T1000 (cell line): ENCODE data around the gene KLHL41.
A peak's percentile ranks its signal among the peaks of the same experiment; 100 is the strongest.
"Not testable (repeated sequence)": the region's sequence is repeated elsewhere in the genome, so short reads cannot be mapped to it uniquely, and the experiment has no call there.

Experiments used
- DNase-seq: peaks from one replicate; lab custom pipeline; 2025; ENCODE audit warnings: mixed read lengths; lab: John Stamatoyannopoulos, UW

The KLHL41 gene

DNA sequence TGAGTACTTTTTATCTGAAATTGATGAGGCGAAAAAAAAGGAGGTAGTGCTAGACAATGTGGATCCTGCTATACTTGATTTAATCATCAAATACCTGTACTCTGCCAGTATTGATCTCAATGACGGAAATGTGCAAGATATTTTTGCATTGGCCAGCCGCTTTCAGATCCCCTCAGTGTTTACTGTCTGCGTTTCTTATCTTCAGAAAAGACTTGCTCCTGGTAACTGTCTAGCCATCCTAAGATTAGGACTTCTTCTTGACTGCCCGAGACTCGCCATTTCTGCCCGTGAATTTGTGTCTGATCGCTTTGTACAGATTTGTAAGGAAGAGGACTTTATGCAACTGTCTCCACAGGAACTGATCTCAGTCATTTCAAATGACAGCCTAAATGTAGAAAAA is 453 bp downstream of the KLHL41 start:
- DNase-seq: no peak

DNA sequence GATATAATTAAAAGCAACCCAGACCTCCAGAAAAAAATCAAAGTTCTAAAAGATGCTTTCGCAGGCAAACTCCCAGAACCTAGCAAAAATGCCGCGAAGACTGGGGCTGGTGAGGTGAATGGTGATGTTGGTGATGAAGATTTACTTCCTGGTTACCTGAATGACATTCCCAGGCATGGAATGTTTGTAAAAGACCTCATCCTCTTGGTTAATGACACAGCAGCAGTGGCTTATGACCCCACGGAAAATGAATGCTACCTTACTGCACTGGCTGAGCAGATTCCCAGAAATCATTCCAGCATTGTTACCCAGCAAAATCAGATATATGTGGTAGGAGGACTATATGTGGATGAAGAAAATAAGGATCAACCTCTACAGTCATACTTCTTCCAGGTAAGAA is 994 bp downstream of the KLHL41 start:
- no peak for DNase-seq

DNA sequence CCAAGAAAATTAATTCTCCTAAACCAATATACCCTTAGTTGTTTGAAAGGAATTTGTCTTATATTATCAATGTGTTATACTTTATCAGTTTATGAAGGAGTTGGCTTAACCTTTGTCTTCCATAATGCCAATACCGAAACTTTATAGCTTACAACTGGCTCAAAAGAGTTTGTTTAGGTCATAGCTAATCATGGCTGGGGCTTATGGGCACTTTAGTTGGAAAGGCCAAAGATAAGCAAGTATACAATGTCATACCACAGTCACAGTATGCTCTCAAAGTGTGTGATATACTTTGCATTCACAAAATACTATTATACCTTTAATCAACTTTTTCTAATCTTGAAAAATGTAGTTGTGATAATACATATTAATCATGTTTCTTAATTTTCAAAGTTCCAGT is 2.3 kb downstream of the KLHL41 start:
- DNase-seq: no peak

DNA sequence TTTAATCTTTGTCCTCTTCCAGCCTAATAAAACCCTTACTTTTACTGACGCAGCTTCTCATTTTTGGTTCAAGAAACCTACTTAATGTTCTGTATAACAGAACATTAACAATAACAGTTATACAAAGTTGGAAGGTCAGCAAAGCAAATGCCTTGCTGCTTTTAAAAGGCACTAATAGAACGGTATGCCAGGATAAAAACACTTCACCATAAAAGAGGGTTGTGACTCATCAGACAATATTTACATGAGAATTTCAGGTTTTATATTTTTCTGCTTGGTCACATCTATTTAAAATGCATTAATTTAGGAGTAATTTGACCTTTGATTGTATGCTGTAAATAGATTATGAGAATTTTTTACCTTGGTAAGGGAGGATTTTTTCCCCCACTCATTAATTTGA is 3.0 kb downstream of the KLHL41 start:
- no peak for DNase-seq

DNA sequence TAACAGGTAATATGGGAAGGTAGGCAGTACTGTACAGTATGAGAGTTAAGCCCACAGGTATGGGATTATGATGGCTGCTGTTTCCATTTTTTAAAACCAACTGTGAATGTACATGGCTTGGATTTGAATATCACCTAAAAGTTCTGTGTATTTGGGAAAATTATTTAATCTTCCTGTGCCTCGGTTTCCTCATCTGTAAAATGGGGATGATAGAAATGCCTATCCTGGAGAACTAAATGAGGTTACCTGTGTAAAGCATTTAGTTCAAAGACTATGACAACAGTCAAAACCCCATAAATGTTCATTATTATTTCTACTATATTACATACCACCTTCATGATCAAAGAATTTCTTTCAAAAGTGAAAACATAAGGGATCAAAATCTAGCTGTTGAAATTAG is 3.6 kb downstream of the KLHL41 start:
- no peak for DNase-seq

DNA sequence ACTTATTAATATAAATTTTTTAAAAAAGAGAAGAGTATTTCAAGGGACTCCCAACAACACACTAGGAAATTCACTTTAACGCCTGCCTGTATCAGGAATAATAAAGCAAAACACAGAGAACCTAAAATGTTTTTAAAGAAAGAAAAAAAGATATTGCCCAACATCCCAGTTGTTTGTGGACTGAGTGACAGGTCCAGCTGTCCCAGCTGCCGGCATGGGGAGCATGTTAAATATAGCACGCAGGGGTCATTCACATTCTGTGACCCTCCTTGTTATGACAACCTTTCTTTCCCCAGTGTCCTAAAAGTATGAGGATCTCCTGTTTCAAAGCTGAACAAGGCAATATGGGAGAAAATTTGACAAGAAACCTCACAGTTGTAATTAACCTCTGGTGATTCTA is 4.4 kb downstream of the KLHL41 start:
- no peak for DNase-seq

DNA sequence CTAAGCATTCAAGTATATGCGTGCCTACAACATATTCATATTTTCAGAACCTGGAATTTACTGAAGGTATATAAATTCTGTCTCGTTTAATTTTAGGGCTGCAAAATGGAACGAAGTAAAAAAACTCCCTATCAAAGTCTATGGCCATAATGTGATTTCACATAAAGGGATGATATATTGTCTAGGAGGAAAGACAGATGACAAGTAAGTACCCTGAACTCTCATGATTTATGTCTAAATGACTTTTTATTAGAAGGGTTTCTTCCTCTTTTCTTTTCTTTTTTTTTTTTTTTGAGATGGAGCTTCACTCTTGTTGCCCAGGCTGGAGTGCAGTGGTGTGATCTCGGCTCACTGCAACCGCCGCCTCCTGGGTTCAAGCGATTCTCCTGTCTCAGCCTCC is 5.3 kb downstream of the KLHL41 start:
- not testable (repeated sequence) for DNase-seq

DNA sequence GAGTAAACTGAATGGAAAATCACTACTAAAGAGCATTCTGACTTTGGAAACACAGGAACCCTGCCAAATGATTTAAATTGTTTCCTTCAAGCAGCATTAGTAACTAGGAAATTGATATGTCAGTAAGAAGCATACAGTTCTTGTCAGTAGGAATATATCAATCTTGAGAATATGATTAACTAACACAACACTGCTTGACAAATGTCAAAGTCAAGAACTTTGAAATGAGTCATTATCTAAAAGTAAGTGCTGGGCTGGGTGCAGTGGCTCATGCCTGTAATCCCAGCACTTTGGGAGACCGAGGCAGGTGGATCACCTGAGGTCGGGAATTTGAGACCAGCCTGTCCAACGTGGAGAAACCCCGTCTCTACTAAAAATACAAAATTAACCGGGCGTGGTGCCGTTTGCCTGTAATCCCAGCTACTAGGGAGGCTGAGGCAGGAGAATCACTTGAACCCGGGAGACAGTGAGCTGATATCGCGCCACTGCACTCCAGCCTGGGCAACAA is 7.0 kb downstream of the KLHL41 start:
- DNase-seq: not testable (repeated sequence)

DNA sequence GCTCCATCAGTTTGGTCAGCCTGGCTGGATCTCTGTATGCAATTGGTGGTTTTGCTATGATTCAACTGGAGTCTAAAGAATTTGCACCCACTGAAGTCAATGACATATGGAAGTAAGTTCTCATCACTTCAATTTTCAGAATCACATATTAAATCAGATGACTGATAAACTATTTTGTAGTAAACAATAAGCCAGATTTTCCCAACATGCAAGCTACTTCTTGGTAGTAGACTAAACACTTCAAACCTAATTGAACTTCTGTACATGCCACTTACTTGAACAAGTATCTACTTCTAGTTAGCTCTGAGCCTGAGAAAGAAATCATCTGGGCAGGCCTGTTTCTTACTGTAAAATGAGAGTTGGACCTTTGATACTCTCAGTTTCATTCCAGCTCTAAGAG is 11.4 kb downstream of the KLHL41 start:
- no peak for DNase-seq

DNA sequence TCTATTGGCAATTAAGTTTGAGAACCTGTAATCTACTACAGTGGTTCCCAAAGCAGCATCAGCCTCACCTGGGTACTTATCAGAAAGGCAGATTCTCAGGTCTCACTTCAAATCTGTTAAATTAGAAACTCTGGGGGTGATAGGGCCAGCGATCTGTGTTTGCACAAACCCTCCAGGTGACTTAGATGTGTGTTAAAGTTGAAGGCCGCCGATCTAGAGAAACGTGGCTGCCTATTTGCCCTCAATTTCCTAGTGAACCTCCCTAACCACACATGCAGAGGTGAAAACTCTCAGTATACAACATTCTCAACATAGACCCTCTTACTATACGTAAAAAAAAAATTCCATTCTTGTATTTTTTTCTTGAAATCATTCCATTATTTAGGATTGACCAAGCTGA is 14.2 kb downstream of the KLHL41 start:
- DNase-seq: no peak

DNA sequence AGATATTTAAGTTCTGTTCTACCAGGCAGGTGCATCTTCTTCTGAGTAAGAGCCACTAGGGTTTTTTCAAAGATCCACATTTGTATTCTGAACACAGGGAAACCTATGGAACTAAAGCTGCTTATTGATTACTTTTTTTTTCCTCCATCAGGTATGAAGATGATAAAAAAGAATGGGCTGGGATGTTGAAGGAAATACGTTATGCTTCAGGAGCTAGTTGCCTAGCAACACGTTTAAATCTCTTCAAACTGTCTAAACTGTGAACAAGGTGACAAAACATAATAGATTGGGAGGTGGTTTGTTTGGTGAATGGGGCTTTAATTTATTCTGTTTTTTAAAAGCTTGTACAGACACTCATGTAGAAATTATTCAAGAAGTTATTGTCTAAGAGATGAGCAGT is 15.9 kb downstream of the KLHL41 start:
- DNase-seq: no peak

DNA sequence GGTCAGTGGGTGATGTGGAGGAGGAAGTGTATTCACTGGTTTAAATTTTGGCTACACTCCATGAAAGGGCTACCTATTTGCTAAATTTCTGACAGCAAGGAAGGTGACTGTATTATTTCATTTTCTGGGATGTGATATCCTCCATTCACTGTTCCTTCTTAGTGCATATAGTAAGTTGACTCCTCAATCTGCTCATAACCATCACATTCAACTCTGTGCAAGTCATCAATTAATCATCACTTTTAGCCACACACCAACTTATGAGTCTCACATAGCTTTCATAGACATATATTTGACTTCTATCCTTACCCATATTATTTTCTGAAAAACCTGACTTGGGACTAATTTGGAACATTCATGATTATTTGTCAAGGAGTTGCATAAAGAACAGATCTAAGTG is 16.9 kb downstream of the KLHL41 start:
- no peak for DNase-seq

DNA sequence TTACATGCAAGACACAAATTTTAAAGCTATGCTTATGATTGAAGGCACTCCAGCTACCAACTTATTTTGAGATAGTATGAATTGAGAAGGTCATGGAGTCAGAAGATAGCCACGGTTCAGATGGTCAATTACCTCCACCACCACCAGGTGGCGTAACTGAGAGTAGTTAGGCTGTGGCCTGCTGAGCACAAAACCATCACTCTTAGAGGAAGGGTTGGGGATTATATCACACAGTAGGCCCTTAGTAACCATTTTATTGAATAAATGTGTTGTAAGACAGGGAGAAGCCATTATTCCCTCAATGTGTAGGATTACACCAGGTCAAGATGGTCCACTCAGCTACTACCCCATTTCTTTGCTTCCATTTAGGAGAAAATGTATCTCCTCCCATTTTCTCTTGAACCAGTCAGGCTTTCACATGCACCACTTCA is 18.8 kb downstream of the KLHL41 start:
- DNase-seq: peak; percentile 24

DNA sequence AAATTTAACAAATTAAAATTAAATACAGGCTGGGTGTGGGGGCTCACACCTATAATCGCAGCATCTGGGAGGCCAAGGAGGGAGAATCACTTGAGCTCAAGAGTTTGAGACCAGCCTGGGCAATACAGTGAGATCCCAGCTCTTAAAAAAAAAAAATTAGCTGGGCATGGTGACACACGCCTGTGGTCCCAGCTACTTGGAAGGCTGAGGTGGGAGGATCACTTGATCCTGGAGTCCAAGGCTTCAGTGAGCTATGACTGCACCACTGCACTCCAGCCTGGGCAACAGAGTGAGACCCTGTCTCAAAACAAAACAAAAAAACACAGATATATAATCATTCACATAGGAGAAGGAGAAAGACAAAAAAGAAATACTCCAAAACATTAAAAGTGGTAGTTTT is 30.0 kb downstream of the KLHL41 start:
- not testable (repeated sequence) for DNase-seq

DNA sequence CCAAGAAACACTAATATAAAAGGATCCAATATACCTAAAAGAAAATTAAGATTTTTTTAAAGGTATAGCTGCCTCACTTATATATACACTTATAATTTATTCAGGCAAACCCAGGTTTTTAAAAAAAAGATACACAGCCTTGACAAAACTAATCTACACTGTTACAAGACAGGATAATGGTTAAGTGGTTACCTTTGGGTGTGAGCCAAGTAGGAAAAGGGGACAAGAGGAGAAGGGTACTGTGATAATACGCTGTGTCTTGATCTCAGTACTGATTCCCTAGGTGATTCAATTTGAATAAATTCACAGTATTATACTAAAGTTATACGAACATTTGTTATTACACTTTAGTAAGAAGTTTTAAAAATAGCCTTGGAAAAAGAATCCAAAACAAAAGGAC is 30.6 kb downstream of the KLHL41 start:
- no peak for DNase-seq

DNA sequence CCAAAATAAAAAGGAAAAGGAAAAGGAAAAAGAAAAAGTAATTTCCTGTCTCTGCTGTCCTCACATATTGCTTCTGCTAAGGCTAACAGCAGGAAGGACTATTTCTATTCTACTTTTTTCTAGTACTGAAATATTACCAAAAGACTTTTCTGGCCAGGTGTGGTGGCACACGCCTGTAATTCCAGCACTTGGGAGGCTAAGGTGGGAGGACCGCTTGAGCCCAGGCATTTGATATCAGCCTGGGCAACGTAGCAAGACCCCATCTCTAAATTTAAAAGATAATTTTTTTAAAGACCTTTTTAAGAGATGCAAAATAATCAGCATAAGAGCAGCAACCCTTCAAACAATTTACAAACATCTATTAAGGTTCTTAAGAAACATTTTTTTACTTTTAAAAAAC is 32.9 kb downstream of the KLHL41 start:
- no peak for DNase-seq

DNA sequence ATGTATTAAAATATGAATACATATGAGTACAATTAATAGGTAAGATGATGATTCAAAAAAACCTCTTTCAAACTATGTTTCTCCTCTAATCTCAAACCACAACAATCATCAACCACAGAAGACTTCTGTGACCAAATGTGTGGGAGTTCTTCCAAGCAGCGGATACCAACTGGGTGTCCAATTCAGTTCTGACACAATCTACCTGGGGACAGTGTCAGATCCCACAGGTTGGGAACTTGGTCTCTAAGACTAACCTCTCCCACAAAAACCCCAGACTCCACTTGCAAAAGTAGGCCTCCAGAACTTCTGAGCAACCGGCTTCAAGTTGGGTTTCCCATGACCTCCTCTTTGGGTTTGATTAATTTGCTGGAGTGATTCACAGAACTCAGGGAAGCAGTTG is 37.3 kb downstream of the KLHL41 start:
- DNase-seq: no peak

DNA sequence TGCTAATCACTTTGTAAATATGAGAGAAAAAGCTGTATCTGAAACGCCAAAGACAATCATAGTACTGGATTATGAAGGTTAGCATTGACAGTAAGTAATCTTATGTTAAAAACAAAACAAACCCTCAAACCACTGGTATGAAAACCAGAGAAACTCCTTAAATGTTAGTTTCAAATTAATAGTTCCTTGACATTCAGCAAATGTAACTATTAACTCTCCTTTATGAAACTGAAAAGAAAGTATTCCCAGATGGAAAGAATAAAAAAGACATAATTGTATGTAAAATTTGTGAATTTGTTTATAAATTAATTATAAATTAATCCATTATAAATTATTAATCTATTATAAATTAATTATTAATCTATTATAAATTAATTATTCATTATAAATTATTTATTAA is 51.9 kb downstream of the KLHL41 start:
- DNase-seq: no peak

DNA sequence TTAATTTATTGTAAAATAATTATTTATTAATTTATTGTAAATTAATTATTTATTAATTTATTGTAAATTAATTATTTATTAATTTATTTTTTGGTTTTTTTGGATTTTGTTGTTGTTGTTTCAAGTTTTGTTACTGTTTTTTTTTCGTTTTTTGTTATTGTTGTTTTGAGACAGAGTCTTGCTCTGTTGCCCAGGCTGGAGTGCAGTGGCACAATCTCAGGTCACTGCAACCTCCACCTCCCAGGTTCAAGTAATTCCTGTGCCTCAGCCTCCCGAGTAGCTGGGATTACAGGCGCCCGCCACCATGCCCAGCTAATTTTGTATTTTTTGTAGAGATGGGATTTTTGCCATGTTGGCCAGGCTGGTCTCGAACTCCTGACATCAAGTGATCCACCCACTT is 52.6 kb downstream of the KLHL41 start:
- not testable (repeated sequence) for DNase-seq

DNA sequence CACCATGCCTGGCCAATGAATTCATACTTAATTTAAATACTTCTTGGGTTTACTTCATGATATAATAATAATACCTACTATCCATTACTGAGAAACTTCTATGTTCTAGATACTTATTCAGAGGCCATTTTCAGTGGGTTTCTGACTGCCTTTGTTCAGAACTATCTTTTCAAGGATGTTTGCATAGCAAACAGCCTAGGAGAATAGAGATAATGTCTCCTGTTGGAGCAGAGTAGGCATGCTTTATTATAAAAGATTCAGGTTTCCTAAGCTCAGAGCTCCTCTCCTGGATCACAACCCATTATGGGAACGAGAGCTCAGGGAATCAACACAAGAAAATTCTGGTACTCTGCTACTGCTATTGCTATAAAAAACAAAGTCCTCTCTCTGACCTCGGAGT is 53.0 kb downstream of the KLHL41 start:
- no peak for DNase-seq

DNA sequence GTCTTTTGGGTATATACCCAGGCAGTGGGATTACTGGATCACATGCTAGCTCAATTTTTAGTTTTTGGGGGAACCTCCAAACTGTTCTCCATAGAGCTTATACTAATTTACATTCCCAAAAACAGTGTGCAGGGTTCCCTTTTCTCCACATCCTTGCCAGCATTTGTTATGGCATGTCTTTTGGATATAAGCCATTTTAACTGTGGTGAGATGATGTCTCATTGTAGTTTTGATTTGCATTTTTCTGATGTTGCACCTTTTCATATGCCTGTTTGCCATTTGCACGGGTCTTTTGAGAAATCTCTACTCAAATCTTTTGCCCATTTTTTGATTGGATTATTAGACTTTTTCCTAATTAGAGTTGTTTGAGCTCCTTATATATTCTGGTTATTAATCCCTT is 56.2 kb downstream of the KLHL41 start:
- no peak for DNase-seq

DNA sequence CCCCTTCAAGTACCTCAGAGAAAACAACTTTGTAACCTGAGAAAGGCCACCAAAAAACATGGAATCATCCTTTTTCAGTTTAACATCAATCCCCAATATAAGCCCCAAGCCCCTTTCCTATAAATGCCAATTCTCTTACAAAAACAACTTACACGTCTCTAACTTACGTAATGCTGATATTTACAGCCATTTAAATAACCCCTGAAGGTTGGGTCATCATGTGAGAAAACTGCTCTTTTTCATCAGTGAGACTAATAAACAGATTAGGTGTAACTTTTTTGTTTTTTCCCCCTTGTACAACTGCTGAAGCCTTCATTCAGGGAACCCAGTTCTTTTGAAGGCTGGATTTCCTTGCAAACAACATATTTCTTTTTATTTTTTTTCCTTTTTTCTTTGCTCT is 60.4 kb downstream of the KLHL41 start:
- no peak for DNase-seq

DNA sequence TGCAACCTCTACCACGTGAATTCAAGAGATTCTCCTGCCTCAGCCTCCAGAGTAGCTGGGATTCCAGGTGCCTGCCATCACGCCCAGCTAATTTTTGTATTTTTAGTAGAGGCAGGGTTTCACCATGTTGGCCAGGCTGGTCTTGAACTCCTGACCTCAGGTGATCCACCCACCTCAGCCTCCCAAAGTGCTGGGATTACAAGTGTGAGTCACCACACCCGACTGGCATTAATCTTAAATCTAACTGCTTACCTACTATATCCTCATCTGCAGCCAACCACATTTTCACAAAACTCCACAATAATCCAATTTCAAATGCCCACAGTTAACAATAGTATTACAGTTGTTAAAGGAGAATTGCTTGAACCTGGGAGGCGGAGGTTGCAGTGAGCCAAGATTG is 61.2 kb downstream of the KLHL41 start:
- not testable (repeated sequence) for DNase-seq

DNA sequence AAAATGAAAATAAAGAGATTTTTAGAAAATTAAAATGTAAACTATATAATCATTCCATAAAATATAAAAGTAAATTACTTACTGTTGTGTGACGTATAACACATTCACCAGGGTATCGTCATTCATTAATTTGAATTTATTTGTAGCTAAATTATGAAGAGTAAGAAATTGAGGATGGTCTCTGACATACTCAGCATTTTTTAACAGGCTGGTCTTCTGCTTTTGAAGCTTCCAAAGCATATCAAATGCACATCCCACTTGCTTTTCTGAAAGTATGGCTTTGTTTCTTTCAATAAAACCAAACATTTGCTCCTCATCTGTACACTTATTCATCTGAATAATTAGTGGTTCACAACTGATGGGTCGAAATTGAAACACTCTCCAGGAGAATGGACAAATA is 62.1 kb downstream of the KLHL41 start:
- DNase-seq: no peak

DNA sequence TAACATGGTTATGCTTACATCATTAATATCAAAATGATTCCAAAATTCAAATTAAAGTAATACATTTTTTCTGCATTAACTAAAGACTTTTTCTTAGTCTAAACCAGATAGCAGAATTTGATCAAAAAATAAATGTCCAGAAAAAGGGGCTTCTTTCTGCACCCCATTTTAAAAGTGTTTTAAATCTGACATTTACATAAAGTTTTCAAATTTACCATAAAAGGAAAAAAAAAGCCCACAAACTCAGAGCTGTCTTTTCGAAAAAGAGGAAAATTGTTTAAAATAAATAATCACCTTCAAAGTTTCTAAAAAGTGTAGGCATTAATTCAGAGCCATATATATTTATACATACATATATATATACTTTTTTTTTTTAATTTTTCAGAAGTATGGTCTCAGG is 62.7 kb downstream of the KLHL41 start:
- DNase-seq: no peak
